Smooth muscle cell (in vitro differentiated cells): ENCODE data around the gene ACTN1. TPM values are rescaled to one million over a fixed set of nuclear protein-coding genes. Genes with fewer than 3 reads are reported as not detected.

ENCODE experiments used
- DNase-seq: peaks from one replicate; lab custom pipeline; 2025; ENCODE audit not compliant: unreplicated experiment; lab: John Stamatoyannopoulos, UW
- H2AFZ ChIP-seq: fragments of 200-600 bp; sonication (generic); 2 replicates; pipeline ENCODE4 v1.6.0; 2016; ENCODE audit warnings: antibody characterized with exemption, low read depth, mild to moderate bottlenecking
- H3F3A ChIP-seq: fragments of 200-600 bp; sonication (generic); 2 replicates; pipeline ENCODE4 v1.6.0; 2017; ENCODE audit warnings: antibody characterized with exemption, low read depth
- H3K27ac ChIP-seq: fragments of 200-600 bp; sonication (generic); 2 replicates; pipeline ENCODE4 v1.5.1; 2016; ENCODE audit warnings: low read depth, mild to moderate bottlenecking
- H3K27me3 ChIP-seq: fragments of 200-600 bp; sonication (generic); 2 replicates; pipeline ENCODE4 v1.6.1; 2016; ENCODE audit warnings: low read depth, mild to moderate bottlenecking
- H3K36me3 ChIP-seq: fragments of 200-600 bp; sonication (generic); 2 replicates; pipeline ENCODE4 v1.5.1; 2016; ENCODE audit warnings: low read depth
- H3K4me1 ChIP-seq: fragments of 200-600 bp; sonication (generic); 2 replicates; pipeline ENCODE4 v1.5.1; 2016; ENCODE audit warnings: low read depth
- H3K4me2 ChIP-seq: fragments of 200-600 bp; sonication (generic); 2 replicates; pipeline ENCODE4 v1.6.0; 2016; ENCODE audit warnings: mild to moderate bottlenecking
- H3K4me3 ChIP-seq: fragments of 200-600 bp; sonication (generic); 2 replicates; pipeline ENCODE4 v1.5.1; 2016; ENCODE audit warnings: mild to moderate bottlenecking
- H3K79me2 ChIP-seq: fragments of 200-600 bp; sonication (generic); 2 replicates; pipeline ENCODE4 v1.6.0; 2016; ENCODE audit warnings: low read depth, mild to moderate bottlenecking
- H3K9ac ChIP-seq: fragments of 200-600 bp; sonication (generic); 2 replicates; pipeline ENCODE4 v1.6.0; 2016; ENCODE audit warnings: low read depth
- H3K9me3 ChIP-seq: fragments of 200-600 bp; sonication (generic); replicated peaks from 2 replicates; pipeline ENCODE4 v1.5.1; 2016; ENCODE audit warnings: low read depth
- H4K20me1 ChIP-seq: fragments of 200-600 bp; sonication (generic); 2 replicates; pipeline ENCODE4 v1.6.0; 2016; ENCODE audit warnings: low read depth
- CTCF ChIP-seq: fragments of 200-600 bp; sonication (generic); IDR thresholded peaks from 2 replicates; pipeline ENCODE4 v1.5.1; 2017; ENCODE audit warnings: borderline replicate concordance, mild to moderate bottlenecking, antibody characterized with exemption; ENCODE audit not compliant: insufficient read depth, poor library complexity, severe bottlenecking
- WGBS: methylation state at CpG from one replicate; pipeline ENCODE4 v1.1.7; 2016; ENCODE audit warnings: low lambda C conversion rate; 5-methylcytosine and 5-hydroxymethylcytosine counted together
- polyA plus RNA-seq: library from polyadenylated mRNA; unstranded; fragments of >200 nt; fragmentation: Nextera tagmentation; extraction: Ambion mirVana; gene quantifications from 2 replicates; pipeline ENCODE4 v1.2.1, GENCODE V29; 2016
- total RNA-seq: library from RNA; depleted of rRNA; stranded (reverse); fragments of >200 nt; gene quantifications from 2 replicates; pipeline ENCODE4 v1.2.3, GENCODE V29; 2014

Gene ACTN1
- total and polyA plus RNA-seq, 2 experiments from 2014 or later = 422 to 806 TPM

DNA sequence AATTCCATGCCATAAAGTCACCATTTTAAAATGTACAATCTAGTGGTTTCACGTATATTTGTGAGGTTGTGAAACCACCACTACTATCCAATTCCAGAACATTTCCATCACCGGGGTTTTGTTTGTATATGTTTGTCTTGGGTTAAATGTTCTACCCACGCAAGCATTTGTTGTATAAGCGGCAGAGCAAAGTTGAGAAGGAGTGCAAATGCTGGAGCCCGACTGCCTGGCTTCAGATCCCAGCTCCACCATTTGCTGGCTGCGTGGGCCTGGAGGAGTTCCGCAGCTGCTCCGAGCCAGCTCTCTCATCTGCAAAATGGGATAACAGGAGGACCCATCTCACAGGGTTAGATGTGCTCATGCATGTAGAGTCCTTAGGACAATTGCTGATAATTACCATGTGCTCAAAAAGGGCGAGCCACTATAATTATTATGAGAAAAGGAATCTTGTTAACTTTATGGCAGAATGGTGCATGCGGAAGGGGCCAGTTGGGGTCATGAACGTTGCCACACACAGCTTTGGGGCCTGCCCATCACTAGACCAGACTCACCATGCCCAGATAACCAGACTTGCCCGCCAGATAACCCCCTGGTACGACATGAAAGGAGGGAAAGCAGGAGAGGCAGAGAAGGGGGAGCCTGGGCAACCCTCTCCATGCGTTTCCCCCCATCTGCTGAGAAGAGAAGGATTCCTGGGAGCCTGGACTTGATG lies 6.4 kb downstream of the ACTN1 start:
- H2AFZ ChIP-seq = no peak overlapping the region
- no peak overlapping the region for H3K4me3 ChIP-seq
- no peak overlapping the region for H3K9ac ChIP-seq
- H3K36me3 ChIP-seq = peaks cover 2% of the 10 kb centered on the region
- H3F3A ChIP-seq = peaks cover 31% of the 10 kb centered on the region
- DNase-seq = no peak
- 67% methylated on average over 14 of the region's 14 CpGs for WGBS
- H3K27ac ChIP-seq = peak overlapping the region; percentile 96
- H4K20me1 ChIP-seq = peaks cover 100% of the 10 kb centered on the region
- TF ChIP-seq CTCF = no peak
- H3K4me1 ChIP-seq = peaks cover 35% of the 10 kb centered on the region
- peak overlapping the region; percentile 91 for H3K4me2 ChIP-seq
- H3K79me2 ChIP-seq = peaks cover 99% of the 10 kb centered on the region
- H3K9me3 ChIP-seq = no peaks in the 10 kb centered on the region
- H3K27me3 ChIP-seq = no peaks in the 10 kb centered on the region

GRCh38 chr14:68971411-68972035 lies 7.6 kb downstream of the ACTN1 start:
- peak overlapping the region; percentile 91 for H3K4me2 ChIP-seq
- peaks cover 2% of the 10 kb centered on the region for H3K36me3 ChIP-seq
- peaks cover 100% of the 10 kb centered on the region for H3K79me2 ChIP-seq
- no peak overlapping the region for H3K4me3 ChIP-seq
- TF ChIP-seq CTCF = no peak
- H3F3A ChIP-seq = peaks cover 30% of the 10 kb centered on the region
- H3K9ac ChIP-seq = peak overlapping the region; percentile 39
- DNase-seq = no peak
- H3K4me1 ChIP-seq = peaks cover 29% of the 10 kb centered on the region
- no peaks in the 10 kb centered on the region for H3K27me3 ChIP-seq
- WGBS = 81% methylated on average over 9 of the region's 9 CpGs
- no peaks in the 10 kb centered on the region for H3K9me3 ChIP-seq
- no peak overlapping the region for H2AFZ ChIP-seq
- H3K27ac ChIP-seq = peak overlapping the region; percentile 96
- peaks cover 100% of the 10 kb centered on the region for H4K20me1 ChIP-seq

DNA sequence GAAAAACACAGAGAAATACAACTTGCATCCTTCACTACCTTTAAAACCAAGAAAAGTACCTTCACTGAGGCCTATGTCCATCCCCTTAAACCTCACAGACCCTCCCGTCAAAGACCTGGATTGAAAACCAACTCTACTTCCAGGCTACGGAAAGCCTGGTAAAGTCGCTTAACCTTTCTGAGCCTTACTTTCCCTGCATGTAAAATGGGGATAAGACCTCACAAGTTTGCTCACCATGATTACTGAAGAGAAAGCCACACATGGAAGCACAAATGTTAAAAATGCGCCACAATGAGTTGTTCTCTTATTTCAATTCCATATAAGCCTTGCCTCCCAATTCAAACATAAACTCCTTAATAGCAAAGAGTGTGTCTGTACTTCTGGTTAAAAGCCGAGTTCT lies 8.4 kb downstream of the ACTN1 start:
- Histone ChIP-seq H3K9ac (peak overlapping the region; percentile 39), H3K27me3 (no peaks in the 10 kb centered on the region), H3K36me3 (peaks cover 2% of the 10 kb centered on the region), H2AFZ (no peak overlapping the region), H3K4me1 (peaks cover 26% of the 10 kb centered on the region), H3K27ac (peak overlapping the region; percentile 96), H3K4me2 (peak overlapping the region; percentile 91), H3K9me3 (no peaks in the 10 kb centered on the region), H3K79me2 (peaks cover 100% of the 10 kb centered on the region), H4K20me1 (peaks cover 100% of the 10 kb centered on the region), H3K4me3 (no peak overlapping the region), H3F3A (peaks cover 24% of the 10 kb centered on the region)
- WGBS = 68% methylated on average over 5 of the region's 5 CpGs
- DNase-seq = no peak
- no peak for TF ChIP-seq CTCF
